Activated CD4-positive, alpha-beta T cell treated with anti-CD3 and anti-CD28 coated beads, Interleukin-2, amount 50 U/mL, for 48 hours (primary cell): ENCODE data around the gene HMGXB4.

Experiments used
- DNase-seq, 2 experiments: peaks; one replicate each; pipeline ENCODE4 v3.0.0-alpha.2; 2020

The HMGXB4 gene

DNA sequence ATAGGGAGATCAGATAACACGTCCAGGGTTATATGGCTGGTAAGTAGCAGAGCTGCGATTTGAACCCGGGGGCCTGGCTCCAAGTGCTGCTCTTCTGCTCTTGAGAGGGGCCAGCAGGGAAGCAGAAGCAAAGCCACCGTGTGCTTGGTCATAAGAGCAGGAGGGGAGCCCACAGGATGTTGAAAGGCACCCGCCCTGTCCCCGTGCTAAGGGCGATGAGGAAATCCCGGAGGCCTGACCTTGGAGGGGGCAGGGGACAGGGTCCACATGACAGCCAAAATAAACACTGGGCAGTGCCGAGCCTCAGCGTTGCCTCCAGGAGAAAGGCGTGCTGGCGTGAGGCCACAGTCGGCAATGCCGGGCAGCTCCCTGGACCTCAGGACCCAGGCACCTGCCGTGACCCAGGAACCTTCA is 71.2 kb downstream of the HMGXB4 start:
- DNase-seq: no peak

DNA sequence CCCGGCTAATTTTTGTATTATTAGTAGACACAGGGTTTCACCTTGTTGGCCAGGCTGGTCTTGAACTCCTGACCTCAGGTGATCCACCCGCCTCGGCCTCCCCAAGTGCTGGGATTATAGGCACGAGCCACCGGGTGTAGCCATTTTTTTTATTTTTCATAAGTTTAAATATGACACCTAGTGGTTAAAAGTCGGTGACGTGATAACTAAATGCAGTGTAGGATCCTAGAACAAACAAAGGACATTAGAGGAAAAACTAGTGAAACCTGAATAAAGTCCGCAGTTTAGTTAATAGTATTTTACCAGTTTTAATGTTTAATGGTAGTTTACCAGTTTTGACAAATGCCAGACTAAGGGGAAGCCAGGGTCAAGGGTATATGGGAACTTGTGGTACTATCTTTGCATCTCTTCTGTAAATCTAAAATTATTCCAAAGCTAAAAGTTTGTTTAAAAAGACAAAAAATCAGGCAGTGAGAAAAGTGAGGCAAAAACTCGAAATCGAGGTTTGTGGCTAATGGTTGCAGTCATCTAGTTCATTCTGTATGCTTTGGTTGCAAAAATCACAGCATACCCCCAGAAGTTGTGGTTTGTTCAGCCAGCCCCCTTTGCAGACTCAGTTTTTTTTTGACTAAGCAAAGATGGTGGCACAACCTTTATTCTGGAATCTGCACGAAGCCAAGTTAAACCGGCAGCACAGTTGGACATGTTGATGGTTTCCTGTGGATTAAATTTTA is 72.0 kb downstream of the HMGXB4 start:
- no peak for DNase-seq

DNA sequence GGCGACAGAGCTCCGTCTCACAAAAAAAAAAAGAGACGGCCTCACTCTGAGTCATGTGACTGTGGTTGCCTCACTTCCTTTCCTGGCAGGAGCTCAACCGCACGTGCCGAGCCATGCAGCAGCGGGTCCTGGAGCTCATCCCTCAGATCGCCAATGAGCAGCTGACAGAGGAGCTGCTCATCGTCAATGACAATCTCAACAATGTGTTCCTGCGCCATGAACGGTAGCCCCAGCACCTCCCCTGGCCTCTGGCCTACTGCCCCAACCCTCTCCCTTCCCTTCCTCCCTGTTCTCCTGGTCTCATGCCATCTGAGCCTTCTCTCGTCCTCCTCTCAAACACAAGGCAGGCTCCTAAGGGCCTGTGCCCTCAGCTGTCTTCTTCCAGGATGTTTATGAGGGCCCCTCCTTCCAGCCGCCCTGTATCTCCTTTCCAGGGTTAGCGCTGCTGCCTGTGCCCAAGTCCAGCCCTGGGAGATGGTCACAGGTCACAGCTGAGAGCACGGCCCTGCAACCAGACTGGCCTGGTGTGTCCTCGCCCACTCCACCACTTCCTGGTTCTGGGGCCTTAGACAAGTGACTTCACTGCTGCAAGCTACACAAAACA is 73.1 kb downstream of the HMGXB4 start:
- DNase-seq: peak; percentile 63 to 73

- DNase-seq: no peak
Measured at GRCh38 chr22:35332278-35332677, 75.0 kb downstream of the HMGXB4 start.

DNA sequence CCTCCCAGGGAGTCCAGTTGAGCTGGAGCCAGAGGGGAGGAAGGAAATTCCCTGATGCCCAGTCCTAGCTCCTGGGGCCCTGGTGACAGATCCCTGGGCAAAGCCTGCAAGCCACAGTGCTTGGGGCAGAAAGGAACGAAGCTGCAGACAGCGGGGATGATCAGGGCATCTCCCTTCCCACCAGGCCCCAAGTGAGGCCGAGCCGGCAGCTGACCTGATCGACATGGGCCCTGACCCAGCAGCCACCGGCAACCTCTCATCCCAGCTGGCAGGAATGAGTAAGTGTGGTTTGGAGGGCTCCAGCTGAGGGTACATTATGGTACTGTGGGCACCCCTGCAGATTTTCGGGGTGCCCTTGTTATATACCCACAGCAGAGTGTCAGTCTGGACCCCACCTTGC is 75.9 kb downstream of the HMGXB4 start:
- no peak for DNase-seq

DNA sequence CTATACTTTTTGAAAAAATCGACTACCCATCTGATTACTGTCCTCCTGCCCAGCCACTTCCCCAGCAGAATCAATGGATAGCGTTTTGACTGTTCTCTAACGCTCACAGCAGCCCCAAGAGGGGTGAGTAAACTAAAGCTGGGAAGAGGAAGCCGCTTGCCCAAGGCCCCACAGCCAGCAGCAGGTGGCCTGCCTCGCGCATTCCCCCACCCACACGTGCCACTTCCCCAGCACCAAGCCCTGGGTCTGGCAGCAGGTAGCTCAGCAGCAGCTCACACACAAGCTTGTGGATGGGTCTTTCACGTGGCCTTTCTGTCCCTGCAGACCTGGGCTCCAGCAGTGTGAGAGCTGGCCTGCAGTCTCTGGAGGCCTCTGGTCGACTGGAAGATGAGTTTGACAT is 76.7 kb downstream of the HMGXB4 start:
- DNase-seq: peak; percentile 27 to 39

DNA sequence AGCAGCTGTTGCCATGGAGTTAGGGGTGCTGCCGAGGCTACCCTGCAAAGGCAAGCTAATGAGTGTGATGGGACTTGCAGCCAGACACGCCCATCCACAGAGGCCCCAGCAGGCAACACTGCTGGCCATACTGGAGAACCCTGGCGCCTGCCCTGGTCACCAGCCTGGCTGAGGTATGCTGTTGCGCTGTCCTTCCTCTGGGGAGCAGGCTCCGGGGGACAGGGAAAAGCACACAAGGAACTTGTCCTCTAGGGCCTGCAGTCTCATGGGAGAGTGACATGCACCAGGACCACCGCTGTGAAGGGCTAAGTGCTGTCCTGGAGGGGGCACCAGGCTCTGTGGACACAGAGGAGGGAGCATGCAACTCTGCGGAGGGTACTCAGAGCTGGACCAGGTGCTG is 78.2 kb downstream of the HMGXB4 start:
- no peak for DNase-seq

DNA sequence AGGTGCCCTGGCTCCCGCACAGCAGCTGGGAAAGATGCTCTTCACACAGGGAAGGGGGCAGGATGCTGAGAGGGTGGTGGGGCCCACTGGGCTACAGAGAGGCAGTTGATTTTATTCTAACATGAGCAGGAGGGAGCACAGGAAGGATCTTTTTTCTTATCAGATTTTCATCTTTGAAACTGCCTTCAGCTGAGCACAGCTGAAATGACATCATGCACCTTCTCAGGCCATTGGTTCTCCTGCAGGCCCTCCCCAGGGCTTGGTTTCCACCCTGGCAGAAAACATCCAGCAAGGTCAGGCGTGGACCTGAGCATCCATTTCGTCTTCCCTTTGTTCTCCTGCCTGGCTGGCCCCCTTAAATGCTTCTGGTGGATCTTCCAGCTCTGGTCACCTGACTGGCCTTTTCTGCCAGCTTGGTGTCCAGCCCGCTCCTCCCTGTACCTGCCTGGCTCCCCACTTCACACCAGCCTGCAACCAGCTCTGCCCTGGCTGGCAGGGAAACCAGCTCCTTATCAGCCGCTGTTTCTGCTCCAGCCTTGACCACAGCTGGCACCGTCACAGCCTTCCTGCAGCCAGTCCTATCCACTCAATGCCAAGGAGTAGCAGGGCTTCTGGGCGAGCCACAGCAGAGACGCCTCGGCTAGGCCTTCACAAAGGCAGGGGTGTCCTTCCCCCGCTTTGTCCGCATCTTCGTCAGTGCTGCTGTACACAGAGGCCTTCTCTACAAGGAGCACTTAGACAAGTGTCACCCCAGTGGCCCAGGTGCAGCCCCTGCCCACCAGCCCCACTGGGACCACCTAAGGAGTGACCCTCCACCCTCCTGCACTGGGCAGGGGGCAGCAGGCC is 78.9 kb downstream of the HMGXB4 start:
- no peak for DNase-seq

- DNase-seq: no peak
Measured at GRCh38 chr22:35337932-35338331, 80.6 kb downstream of the HMGXB4 start.

- DNase-seq: no peak
Measured at GRCh38 chr22:35341090-35341874, 84.0 kb downstream of the HMGXB4 start.

- no peak for DNase-seq
Measured at GRCh38 chr22:35342390-35342789, 85.1 kb downstream of the HMGXB4 start.

DNA sequence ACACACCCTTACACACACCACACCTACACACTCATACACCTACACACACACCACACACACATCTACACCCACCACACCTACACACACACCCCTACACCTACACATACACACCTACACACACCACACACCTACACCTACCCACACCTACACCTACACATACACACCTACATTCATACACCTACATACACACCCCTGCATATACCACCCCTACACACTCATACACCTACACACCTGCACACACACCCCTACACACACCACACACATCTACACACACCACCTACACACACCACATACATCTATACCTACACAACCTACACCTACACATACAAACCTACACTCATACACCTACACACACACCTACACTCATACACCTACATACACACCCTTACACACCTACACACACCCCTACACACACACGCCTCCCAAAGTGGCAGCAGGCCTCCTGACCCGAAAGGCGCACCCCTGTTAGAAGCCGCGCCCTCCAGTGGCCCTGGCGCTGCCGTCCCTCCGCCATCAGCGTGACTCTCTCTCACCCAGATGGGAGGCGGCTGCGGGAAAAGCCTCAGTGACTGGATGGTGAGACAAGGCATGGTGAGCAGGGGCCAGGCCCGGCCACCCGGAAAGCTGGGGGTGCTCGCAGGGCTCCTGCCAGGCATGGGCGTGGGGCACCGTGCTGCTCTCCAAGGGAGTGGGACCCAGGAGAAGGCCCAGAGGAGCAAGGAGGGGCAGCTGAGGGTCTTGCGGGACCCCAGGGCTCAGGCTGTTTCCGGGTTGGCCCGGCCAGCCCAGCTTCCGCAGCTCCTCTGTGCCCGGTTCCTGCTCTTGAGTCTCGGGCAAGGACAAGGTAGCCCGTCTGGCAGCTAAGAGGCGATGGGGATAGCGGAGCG is 86.6 kb downstream of the HMGXB4 start:
- no peak for DNase-seq

- DNase-seq: no peak
Measured at GRCh38 chr22:35344956-35345690, 87.8 kb downstream of the HMGXB4 start.
